ENCODE data around the gene INPP5F. TPM values are rescaled to one million over a fixed set of nuclear protein-coding genes. Genes with fewer than 3 reads are reported as not detected.
A peak's percentile ranks its signal among the peaks of the same experiment; 100 is the strongest.

The INPP5F gene
- total RNA-seq, 1 donor from 2014 or later = 15.3 TPM

DNA sequence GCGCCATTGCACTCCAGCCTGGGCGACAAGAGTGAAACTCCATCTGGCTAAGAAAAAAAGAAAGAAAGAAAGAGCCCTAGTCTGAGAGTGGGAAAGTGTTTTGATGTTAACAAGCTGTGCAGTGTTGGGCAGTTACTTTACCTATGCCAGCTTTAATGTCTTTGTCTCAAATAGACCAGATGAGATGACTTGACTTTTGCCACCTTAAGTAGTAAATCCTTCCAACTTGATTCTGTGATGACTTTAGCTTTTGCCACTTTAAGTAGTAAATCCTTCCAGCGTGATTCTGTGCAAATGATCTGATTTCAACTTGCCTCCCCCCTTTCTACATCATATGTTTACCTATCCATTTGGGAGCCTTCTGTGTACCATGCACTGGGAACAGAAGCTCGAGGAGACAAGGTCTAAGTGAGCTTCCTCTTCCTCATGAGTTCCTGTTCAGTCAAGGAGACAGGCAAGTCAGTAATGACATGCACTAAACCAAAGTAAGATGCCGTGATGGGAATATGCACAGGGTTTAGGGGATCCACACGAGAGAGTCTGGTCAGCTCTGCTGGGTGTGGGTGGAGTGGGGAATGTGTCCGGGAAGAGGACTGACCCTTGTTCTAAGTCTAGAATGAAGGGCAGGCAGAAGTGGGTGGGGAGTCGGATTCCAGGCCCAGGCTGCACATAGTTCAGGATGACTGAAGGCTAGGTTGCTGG, 17.2 kb downstream of the INPP5F start:
- DNase-seq (ENCODE audit: low read depth) = no peak
- Histone ChIP-seq H3K4me3 (ENCODE audit: low read depth, low read length) (no peak overlapping the region), H3K36me3 (ENCODE audit: control insufficient read depth, insufficient read depth, low read length) (no peaks in the 10 kb centered on the region), H3K27me3 (ENCODE audit: control insufficient read depth, insufficient read depth, low read length) (no peaks in the 10 kb centered on the region)
- TF ChIP-seq, protein P1, sequence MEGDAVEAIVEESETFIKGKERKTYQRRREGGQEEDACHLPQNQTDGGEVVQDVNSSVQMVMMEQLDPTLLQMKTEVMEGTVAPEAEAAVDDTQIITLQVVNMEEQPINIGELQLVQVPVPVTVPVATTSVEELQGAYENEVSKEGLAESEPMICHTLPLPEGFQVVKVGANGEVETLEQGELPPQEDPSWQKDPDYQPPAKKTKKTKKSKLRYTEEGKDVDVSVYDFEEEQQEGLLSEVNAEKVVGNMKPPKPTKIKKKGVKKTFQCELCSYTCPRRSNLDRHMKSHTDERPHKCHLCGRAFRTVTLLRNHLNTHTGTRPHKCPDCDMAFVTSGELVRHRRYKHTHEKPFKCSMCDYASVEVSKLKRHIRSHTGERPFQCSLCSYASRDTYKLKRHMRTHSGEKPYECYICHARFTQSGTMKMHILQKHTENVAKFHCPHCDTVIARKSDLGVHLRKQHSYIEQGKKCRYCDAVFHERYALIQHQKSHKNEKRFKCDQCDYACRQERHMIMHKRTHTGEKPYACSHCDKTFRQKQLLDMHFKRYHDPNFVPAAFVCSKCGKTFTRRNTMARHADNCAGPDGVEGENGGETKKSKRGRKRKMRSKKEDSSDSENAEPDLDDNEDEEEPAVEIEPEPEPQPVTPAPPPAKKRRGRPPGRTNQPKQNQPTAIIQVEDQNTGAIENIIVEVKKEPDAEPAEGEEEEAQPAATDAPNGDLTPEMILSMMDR (IDR thresholded peaks at IDR 0.05; ENCODE audit: insufficient read depth, low read length, poor library complexity, severe bottlenecking) = no peak

DNA sequence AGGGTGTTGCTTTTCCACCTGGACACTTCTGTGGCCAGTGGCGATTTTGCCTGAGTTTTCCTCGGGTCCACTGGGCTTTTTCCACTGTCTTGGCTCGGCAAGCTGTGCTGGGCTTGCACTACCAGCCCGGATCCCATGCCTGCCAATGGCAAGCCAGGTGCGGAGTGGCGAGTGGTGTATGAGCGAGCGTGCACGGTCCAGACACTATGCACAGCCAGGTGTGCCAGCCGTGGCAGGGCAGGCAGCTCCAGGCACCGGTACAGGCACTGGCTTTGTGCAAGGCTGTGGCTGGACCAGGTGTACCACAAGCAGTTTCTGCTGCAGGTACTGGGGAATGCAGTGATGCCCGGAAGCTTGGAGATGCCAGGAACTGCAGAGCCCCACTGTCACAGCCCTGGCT, 22.1 kb downstream of the INPP5F start:
- H3K27me3 ChIP-seq (ENCODE audit: control insufficient read depth, insufficient read depth, low read length) = no peaks in the 10 kb centered on the region
- H3K36me3 ChIP-seq (ENCODE audit: control insufficient read depth, insufficient read depth, low read length) = no peaks in the 10 kb centered on the region
- no peak overlapping the region for H3K4me3 ChIP-seq (ENCODE audit: low read depth, low read length)
- TF ChIP-seq, protein P1 (IDR thresholded peaks at IDR 0.05; ENCODE audit: insufficient read depth, low read length, poor library complexity, severe bottlenecking) = no peak
- DNase-seq (ENCODE audit: low read depth) = no peak

DNA sequence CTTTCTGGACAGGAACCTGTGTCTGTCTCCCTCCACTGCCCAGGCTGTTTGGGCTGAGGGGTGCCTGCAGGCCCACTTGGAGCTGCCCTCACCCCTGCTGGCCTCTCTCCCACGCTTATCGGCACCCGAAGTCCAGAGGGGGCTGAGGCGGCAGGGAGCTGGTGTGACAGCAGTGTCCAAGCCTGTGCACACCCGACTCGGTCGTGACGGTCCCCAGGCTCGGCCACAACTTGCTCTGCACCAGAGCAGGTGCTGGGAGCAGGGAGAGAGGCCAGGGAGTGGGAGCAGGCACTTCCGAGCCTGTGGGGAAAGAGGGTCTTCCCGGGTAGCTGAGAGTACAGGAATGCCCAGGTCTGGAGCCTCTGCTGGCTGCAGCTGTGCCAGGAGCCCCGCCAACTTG, 23.0 kb downstream of the INPP5F start:
- DNase-seq (ENCODE audit: low read depth) = no peak
- no peaks in the 10 kb centered on the region for H3K27me3 ChIP-seq (ENCODE audit: control insufficient read depth, insufficient read depth, low read length)
- TF ChIP-seq, protein P1 (IDR thresholded peaks at IDR 0.05; ENCODE audit: insufficient read depth, low read length, poor library complexity, severe bottlenecking) = no peak
- no peaks in the 10 kb centered on the region for H3K36me3 ChIP-seq (ENCODE audit: control insufficient read depth, insufficient read depth, low read length)
- H3K4me3 ChIP-seq (ENCODE audit: low read depth, low read length) = no peak overlapping the region

DNA sequence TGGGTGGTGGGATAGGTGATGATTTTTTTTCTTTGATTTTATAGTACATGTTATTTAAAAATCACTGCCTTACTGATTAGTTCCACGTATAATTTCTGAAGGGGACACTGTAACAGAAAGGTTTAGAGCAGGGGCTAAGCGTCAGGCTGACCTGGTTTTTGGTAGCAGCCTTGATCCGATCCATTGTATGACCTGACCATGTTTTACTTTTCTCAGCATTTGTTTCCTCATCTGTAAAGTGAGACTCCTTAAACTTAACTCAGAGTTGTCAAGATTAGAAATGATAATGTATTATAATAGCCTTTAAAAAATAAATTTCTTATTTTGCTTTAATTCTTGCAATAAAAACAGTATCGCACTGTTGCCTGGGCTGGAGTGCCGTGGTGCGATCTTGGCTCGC, 23.6 kb downstream of the INPP5F start:
- Histone ChIP-seq H3K27me3 (ENCODE audit: control insufficient read depth, insufficient read depth, low read length) (no peaks in the 10 kb centered on the region), H3K36me3 (ENCODE audit: control insufficient read depth, insufficient read depth, low read length) (no peaks in the 10 kb centered on the region), H3K4me3 (ENCODE audit: low read depth, low read length) (no peak overlapping the region)
- no peak for DNase-seq (ENCODE audit: low read depth)
- TF ChIP-seq, protein P1 (IDR thresholded peaks at IDR 0.05; ENCODE audit: insufficient read depth, low read length, poor library complexity, severe bottlenecking) = no peak

DNA sequence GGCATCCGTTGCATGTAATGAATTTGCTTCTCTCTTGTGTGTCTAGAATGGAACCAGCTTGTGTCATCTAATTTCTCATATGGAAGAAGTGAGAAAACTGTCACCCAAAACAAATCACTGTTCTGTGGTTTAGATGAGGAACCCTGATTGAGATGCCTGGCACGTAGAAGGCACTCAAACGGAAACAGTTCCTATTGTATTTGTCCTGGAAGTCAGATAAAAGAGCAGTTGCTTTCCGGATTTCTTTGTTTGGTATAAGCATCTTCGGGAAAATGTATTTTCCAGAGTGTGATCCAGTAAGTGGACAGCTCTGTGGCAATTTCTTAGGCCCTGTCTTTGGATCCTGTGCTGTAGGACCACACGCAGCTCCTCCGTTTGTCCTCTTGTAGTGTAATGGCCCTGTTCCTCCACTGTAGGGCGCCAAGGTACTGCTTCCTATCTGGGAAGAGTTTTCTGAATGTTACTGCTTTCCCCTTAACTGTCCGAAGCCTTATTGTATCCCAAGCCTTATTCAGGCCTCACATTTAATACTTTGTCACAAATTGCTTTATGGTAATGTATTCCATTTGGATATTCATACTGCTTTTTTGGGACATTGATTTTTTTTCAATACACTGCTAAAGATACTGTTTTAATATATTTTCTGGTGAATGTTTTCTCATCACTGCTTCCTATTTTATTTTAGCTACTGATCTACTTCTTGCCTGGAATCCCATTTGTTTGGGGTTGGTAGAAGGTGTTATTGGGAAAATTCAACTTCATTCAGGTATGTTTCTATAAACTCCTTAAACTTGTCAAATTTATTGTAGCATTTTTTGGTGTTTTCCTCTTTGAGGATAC, 24.8 kb downstream of the INPP5F start:
- no peaks in the 10 kb centered on the region for H3K27me3 ChIP-seq (ENCODE audit: control insufficient read depth, insufficient read depth, low read length)
- H3K4me3 ChIP-seq (ENCODE audit: low read depth, low read length) = no peak overlapping the region
- TF ChIP-seq, protein P1 (IDR thresholded peaks at IDR 0.05; ENCODE audit: insufficient read depth, low read length, poor library complexity, severe bottlenecking) = peak; percentile 95
- peak; percentile 32 for DNase-seq (ENCODE audit: low read depth)
- H3K36me3 ChIP-seq (ENCODE audit: control insufficient read depth, insufficient read depth, low read length) = no peaks in the 10 kb centered on the region
